Stimulated activated CD8-positive, alpha-beta memory T cell treated with anti-CD3 and anti-CD28 coated beads, Interleukin-15, amount 100 ng/mL, for 1 hour (primary cell): Measurements from ENCODE around the gene NAA40.

Experiments used
- DNase-seq: peaks from one replicate; pipeline ENCODE4 v3.0.0-alpha.2; 2020; ENCODE audit warnings: low read depth

NAA40 gene

DNA sequence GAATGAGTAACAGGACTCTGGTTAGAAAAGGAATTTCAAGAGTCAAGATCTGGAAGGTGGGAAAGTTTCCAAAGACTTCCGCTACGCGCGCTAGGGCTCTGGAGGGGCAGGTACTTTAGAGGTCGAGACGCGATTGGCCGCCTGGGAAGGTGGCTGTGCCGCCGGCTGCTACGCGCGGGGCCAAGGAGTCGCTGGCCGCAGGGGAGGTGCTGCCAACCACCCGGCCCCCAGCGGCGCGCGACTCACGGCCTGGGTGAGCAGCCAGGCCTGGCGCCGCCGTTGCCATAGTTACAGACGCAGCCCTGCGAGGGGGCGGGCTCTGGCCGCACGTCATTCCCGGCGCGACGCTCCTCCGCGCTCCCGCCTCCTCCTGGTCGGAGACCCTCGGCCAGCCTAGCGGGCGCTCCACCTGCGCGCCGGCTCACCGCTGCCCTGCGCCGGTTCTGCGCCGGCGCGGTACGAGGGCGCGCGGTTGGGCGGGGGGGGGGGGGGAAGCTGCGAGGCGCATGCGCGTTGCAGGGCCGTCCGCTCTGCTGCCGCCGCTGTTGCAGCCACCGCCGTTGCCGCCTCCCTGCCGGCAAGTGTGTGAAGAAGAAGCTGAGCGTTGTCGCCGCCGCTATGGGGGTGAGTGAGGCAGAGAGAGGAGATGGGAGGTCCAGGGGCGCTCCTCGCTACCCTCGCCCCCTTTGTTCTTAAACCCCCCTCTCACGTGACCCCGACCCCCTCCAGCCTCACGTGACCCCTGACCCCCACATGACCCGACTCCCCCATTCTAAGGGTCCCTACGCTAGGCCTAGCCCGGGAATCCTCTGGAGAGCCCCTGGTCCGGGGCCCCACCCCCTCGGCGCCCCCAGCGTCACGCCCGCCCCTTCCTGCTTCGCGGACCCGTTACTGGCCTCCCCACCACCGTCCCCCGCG, at the start of gene NAA40:
Gene NAA40 (plus strand): TSS at position 524 of the 918 bp plus-strand sequence. CDS start 95 bp downstream, at position 619.
- DNase-seq = peak; percentile 72

- DNase-seq = no peak
Measured at GRCh38 chr11:63889344-63889743, 49.5 kb upstream of the NAA40 start.

DNA sequence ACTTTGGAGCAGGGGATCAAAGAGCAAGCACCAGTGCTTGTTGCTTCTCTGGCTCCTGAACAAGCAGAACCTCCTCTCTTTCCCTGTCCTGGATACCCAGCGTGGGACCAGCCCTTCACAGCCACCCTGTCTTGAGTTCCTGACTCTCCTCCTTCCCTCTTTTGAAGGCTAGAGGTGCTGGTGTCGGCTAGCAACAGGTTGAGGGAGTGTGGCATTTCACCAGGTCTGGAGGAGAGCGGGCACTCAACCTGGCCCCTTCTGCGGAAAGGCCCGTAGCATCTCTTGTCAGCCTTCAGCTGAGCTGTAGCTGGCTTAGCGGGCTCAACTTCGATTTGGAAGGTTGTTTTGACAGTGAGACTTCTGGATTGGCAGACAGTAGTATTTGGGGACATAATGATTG, 48.4 kb upstream of the NAA40 start:
- DNase-seq = no peak

- DNase-seq = no peak
Measured at GRCh38 chr11:63892228-63892627, 46.6 kb upstream of the NAA40 start.

DNA sequence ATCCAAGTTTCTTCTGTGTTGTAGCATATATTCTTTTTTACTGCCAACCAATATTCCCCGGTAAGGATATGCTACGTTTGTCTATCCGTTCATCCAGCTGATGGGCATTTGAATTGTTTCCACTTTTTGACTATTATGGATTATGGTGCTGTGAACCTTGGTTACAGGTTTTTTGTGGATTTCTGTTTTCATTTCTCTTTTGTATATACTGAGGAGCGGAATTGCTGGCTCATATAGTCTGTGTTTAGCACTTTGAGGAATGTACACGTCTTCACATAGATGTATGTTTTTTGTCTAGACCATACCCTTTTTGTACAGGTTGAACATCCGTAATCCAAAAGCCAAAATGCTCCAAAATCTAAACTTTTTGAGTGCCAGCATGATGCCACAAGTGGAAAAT, 45.4 kb upstream of the NAA40 start:
- no peak for DNase-seq

DNA sequence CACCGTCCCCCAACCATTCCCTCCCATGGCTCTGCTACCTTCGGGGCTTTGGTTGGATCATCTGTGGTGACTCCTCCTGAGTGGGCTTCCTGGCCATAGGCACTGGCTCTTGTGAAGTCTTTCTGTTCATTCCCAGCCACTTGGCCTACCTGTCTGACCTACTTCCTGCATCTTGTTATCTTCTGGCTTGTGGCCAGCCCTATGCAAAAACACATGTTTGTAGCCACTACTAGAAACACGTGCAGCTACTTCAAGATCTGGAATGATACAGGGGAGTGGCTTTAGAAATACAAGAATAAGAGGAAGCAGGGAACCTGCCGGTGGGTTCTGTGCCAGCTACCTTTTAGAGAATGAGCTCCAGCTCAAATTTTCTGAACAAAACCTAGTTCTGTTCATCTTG, 42.7 kb upstream of the NAA40 start:
- no peak for DNase-seq

DNA sequence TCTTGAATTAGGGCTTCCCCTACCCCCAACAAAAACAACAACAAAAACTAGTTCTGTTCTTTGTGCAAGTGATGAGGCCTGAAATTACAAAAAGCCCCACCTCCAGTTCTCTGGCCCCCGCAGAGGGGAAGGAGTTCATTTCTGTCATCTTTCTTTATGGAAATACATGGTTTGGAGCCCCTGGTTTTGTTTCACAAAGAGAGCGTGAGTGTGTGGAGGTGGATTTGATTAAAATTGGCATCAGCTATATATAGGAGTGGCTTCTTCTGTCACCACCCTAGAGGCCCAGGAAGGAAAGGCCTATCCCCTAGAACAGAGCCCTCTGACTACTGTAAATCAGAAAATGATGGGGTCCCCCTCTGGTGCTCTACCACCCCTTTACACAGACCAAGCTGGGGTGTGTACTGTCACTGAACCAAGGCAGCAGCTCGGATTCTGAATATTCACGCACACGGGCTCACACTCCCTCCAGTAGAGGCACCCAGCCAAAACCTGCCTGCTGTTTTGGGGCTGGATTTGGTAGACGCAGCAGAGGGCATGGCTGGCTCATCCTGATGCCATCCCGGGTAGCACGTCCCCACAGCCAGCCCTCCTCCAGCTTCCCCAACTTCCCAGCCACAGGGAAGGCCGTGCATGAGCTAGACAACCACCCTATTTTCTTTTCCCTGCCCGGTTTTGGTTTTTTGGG, 41.2 kb upstream of the NAA40 start:
- no peak for DNase-seq

GRCh38 chr11:63901660-63902059, 37.1 kb upstream of the NAA40 start:
- no peak for DNase-seq

GRCh38 chr11:63903884-63904283, 34.9 kb upstream of the NAA40 start:
- DNase-seq = no peak

DNA sequence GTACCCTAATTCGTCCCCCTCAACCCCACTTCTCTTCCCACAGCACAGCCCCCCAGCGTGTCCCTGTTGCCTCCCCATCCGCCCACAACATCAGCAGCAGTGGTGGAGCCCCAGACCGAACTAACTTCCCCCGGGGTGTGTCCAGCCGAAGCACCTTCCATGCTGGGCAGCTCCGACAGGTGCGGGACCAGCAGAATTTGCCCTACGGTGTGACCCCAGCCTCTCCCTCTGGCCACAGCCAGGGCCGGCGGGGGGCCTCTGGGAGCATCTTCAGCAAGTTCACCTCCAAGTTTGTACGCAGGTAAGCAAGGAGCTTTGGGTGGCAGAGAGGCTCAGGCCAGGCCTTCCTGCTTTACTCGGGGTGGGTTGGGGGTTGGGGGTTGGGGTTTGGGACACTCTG, 34.1 kb upstream of the NAA40 start:
- no peak for DNase-seq

DNA sequence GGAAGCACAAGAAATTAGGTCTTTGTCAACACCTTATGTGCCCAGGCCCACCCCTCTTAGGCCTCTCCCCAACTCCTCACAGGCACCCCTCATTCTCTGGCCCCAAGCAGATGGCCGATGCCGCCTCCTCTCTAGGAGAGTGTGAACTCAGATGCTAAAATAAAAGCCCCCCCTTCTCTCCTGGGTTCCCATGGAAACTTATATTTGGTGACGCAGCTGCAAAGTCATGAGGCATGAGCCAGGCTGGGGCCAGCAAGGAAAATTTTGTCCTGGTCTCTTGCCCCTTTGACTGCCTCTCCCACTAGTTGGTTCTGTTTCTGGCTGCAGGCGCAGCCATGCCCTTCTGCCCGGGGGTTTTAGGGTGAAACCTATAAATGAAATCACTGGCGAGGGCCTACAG, 33.6 kb upstream of the NAA40 start:
- no peak for DNase-seq

DNA sequence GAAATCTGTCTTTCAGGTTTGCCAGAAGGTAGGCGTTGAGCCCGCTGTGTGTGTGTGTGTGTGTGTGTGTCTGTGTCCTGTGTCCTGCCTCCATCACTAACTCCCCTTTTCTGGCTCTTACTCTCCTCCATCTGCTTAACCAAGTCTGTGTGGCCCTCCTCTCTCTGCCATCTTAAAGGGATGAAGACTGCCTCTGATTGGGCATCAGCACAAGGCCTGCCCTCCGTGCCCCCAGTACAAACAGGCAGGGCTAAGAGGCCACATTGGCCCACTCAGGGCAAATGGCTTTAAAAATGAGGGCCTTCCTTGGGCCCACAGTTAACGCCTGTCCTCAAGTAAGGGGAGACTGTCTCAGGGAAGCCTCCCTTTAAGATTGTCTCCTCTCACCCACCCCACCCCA, 32.7 kb upstream of the NAA40 start:
- DNase-seq = no peak

DNA sequence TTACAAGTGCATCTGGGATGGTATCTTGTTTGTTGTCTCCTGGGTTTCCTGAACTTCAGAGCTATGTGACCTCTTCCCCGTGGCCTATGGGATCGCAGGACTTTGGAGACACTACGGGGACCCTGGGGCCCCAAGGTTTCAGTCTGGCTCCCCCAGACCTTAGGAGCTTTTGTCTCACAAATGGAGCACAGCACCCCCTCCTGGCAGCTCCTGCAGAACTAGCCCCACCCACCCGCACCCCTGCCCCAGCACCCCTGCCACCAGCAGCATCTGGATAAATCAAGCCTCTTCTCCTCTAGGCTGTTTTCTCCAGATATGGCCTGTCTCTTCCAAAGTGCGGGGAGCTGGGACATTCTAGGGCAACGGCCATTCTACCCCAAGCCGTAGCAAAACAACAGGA, 32.2 kb upstream of the NAA40 start:
- no peak for DNase-seq

DNA sequence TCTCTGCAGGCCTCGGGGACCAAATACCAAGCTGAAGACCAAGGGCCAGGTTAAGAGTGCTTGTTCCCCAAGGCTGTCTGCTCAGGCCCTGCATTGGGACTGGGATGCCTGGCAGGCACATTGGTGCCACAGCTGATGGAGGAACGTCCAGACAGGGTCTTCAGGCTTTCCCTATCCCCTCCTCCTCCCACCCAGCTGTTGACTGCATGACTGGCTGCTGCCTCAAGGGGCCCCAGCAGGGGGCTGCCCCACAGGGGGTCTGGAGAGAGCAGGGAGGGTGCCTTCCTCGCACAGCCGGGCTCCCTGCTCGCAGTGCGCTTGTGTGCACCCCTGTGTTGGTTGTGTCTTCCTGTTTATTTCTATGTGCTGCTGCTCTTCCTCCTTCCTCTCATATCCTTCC, 31.7 kb upstream of the NAA40 start:
- no peak for DNase-seq

DNA sequence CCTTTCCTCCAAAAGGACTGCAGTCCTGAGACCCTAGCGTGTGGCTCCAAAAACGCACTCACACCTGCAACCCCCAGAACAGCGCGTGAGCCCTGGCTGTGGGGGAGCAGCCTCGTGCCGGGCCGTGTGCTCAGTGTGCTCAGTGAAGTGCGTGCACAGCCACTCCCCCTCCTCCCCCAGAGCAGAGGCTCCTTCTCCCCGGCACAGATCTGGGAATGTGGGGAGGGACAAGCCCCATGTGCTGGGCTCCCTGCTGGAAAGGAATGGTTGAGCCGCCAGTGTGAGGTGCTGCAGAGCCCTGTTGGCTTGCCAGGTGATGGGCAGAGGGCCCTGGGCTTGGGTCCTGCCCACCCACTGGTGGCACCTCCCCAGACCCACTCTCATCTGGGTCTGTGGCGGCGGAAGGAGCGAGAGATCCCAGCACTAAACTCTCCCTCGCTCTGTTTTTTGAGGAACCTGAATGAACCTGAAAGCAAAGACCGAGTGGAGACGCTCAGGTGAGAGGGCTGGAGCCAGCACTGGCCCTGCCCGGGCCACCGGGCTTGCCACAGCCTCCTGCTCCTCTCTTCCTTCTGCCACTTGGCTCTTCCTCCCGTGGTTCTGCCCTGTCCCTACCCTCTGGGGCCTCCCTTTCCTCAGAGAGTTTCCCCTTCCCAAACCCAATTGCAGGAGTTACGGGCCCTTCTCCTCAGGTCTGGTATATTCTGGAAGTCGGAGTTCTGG, 30.8 kb upstream of the NAA40 start:
- DNase-seq = no peak

DNA sequence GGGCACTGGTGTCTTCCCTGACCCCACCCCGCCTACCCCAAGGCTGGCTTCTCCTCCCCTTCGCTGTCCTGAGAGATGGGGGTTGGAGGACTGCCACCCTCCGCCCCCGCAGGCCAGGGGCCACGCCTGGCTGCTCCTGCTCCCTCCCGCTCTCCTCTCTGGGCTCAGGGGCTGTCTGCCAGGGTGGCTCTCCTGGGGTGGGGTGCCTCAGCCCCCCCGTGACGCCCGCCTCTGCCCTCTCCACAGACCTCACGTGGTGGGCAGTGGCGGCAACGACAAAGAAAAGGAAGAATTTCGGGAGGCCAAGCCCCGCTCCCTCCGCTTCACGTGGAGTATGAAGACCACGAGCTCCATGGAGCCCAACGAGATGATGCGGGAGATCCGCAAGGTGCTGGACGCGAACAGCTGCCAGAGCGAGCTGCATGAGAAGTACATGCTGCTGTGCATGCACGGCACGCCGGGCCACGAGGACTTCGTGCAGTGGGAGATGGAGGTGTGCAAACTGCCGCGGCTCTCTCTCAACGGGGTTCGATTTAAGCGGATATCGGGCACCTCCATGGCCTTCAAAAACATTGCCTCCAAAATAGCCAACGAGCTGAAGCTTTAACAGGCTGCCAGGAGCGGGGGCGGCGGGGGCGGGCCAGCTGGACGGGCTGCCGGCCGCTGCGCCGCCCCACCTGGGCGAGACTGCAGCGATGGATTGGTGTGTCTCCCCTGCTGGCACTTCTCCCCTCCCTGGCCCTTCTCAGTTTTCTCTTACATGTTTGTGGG, 30.0 kb upstream of the NAA40 start:
- DNase-seq = no peak

- DNase-seq = no peak
Measured at GRCh38 chr11:63909591-63910506, 29.0 kb upstream of the NAA40 start.

DNA sequence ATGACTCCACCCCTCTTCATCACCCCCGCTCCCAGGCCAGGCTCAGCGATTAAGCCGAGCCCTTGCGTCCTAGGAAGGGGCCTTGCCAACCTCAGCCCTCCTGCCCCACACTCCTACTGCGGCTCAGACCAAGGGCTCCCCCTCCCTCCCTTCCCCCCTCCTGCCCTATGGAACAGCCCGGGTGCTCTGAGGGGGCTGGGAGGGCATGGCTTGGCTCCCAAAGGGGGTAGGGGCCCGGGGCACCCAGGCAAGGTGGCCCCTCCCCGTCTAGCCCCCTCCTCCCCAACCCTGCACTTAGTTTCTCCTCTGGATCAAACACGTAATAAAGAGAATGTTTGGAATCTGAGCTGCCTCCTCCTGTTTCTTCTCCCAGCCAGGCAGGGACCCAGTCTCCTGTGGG, 28.1 kb upstream of the NAA40 start:
- no peak for DNase-seq

- no peak for DNase-seq
Measured at GRCh38 chr11:63911440-63911839, 27.4 kb upstream of the NAA40 start.

GRCh38 chr11:63911876-63912275, 26.9 kb upstream of the NAA40 start:
- no peak for DNase-seq

GRCh38 chr11:63912678-63913077, 26.1 kb upstream of the NAA40 start:
- no peak for DNase-seq
